ENCODE data around the gene CACNA1E.

The CACNA1E gene

GRCh38 chr1:181483285-181484195 is at the start of gene CACNA1E:
CACNA1E (plus strand) TSS chr1:181483517; CDS start chr1:181483745, 228 bp downstream.
- DNase-seq (ENCODE audit: insufficient read length, low spot score) (no peak), FAIRE-seq (no peak)
- TF ChIP-seq, protein P1, sequence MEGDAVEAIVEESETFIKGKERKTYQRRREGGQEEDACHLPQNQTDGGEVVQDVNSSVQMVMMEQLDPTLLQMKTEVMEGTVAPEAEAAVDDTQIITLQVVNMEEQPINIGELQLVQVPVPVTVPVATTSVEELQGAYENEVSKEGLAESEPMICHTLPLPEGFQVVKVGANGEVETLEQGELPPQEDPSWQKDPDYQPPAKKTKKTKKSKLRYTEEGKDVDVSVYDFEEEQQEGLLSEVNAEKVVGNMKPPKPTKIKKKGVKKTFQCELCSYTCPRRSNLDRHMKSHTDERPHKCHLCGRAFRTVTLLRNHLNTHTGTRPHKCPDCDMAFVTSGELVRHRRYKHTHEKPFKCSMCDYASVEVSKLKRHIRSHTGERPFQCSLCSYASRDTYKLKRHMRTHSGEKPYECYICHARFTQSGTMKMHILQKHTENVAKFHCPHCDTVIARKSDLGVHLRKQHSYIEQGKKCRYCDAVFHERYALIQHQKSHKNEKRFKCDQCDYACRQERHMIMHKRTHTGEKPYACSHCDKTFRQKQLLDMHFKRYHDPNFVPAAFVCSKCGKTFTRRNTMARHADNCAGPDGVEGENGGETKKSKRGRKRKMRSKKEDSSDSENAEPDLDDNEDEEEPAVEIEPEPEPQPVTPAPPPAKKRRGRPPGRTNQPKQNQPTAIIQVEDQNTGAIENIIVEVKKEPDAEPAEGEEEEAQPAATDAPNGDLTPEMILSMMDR (IDR thresholded peaks at IDR 0.05; ENCODE audit: insufficient read depth, missing control alignments): no peak

DNA sequence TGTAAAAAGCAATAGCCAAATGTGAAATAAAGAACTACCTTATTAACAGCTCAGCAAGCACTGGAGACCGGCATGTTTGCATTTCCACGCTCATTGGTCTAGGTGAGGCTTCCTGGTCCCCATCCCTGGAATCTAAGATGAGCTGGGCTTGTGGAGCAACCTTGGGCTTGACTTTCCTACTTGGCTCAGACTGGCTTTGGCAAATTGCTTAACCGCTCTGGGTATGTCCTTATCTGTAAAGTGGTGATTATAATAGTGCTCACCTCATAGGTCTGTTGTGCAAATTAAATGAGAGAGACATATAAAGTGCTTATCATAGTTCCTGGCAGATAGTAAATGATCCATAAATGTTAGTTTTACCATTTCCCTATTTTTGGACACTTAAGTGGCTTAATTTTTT is 49.4 kb upstream of the CACNA1E start:
- TF ChIP-seq, protein P1 (IDR thresholded peaks at IDR 0.05; ENCODE audit: insufficient read depth, missing control alignments): no peak
- no peak for FAIRE-seq

DNA sequence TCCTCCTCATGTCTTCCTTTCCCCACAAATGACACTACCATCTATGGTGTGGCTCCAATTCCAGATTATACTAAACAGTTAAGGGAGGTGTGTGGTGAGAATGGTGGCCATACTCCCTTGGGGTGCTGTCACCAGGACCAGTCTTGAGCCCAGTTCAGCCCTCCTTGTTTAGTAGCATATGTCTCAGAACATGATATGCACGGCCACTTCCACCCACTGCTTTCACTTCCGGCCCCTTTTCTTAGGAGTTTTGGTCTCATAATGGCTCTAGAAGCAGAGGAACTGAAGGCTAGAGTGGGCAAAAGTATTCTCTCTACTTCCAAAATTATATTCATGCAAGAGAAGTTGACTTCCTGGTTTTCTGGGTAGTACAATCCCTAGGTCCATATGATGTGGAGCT is 45.3 kb upstream of the CACNA1E start:
- TF ChIP-seq, protein P1 (IDR thresholded peaks at IDR 0.05; ENCODE audit: insufficient read depth, missing control alignments): no peak
- FAIRE-seq (no peak), DNase-seq (ENCODE audit: insufficient read length, low spot score) (no peak)

More for the DNA sequence above, 49.4 kb upstream of the CACNA1E start:
- DNase-seq (ENCODE audit: insufficient read length, low spot score): no peak

- TF ChIP-seq, protein P1 (IDR thresholded peaks at IDR 0.05; ENCODE audit: insufficient read depth, missing control alignments): no peak
- FAIRE-seq (no peak), DNase-seq (ENCODE audit: insufficient read length, low spot score) (no peak)
Measured at GRCh38 chr1:181440510-181440909, 42.8 kb upstream of the CACNA1E start.

DNA sequence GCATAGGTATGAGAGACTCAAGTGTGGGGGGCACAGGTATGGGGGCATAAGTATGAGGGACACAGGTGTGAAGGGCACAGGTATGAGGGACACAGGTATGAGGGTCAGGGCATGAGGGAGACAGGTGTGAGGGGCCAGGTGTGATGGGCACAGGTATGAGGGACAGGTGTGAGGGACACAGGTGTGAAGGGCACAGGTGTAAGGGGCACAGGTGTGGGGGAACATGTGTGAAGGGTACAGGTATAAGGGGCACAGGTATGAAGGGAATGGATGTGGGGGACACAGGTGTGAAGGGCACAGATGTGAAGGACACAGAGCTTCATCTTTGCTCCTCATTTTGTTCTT is 41.2 kb upstream of the CACNA1E start:
- TF ChIP-seq, protein P1 (IDR thresholded peaks at IDR 0.05; ENCODE audit: insufficient read depth, missing control alignments): no peak
- DNase-seq (ENCODE audit: insufficient read length, low spot score): no peak
- FAIRE-seq: no peak

- TF ChIP-seq, protein P1 (IDR thresholded peaks at IDR 0.05; ENCODE audit: insufficient read depth, missing control alignments): no peak
- no peak for DNase-seq (ENCODE audit: insufficient read length, low spot score)
- no peak for FAIRE-seq
Measured at GRCh38 chr1:181443231-181443853, 40.0 kb upstream of the CACNA1E start.

DNA sequence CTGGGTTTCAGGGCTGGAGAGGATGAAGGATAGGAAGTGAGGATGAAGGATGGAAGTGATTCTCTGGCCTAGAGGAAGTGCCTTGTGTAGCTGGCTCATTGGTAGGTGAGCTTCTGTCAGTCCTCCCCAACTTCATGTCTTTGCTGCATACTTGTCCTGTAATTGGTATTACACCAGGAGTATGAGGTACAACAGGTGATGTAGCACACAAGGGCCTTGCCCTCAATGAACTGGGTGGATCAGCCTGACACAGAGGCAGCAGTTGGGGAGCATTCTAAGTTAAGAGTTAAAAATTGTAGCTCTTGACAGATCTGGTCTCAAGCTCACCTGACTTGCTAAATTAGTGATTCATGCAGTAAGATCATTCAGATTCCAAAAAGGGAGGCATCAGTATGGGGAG is 37.9 kb upstream of the CACNA1E start:
- FAIRE-seq (no peak), DNase-seq (ENCODE audit: insufficient read length, low spot score) (no peak)
- TF ChIP-seq, protein P1 (IDR thresholded peaks at IDR 0.05; ENCODE audit: insufficient read depth, missing control alignments): no peak
